Activated CD4-positive, CD25-positive, alpha-beta regulatory T cell treated with anti-CD3 and anti-CD28 coated beads, Interleukin-2, amount 50 U/mL, for 72 hours (primary cell): ENCODE measurements around the gene ALDOC.

Experiments
- DNase-seq: peaks from one replicate; pipeline ENCODE4 v3.0.0; 2021

ALDOC gene

GRCh38 chr17:28551421-28552175, 25.1 kb downstream of the ALDOC start:
- no peak for DNase-seq

- no peak for DNase-seq
Measured at GRCh38 chr17:28550858-28551257, 25.8 kb downstream of the ALDOC start.

GRCh38 chr17:28549236-28550132, 27.2 kb downstream of the ALDOC start:
- DNase-seq = peak; percentile 59

- DNase-seq = no peak
Measured at GRCh38 chr17:28548417-28549130, 28.1 kb downstream of the ALDOC start.

GRCh38 chr17:28547623-28548416, 28.9 kb downstream of the ALDOC start:
- DNase-seq = peak; percentile 76

GRCh38 chr17:28547096-28547622, 29.5 kb downstream of the ALDOC start:
- DNase-seq = no peak

- DNase-seq = no peak
Measured at GRCh38 chr17:28545787-28546415, 30.8 kb downstream of the ALDOC start.

- no peak for DNase-seq
Measured at GRCh38 chr17:28545141-28545503, 31.6 kb downstream of the ALDOC start.

- DNase-seq = no peak
Measured at GRCh38 chr17:28544402-28545140, 32.1 kb downstream of the ALDOC start.

GRCh38 chr17:28541439-28541838, 35.3 kb downstream of the ALDOC start:
- DNase-seq = no peak

- DNase-seq = no peak
Measured at GRCh38 chr17:28540231-28540630, 36.5 kb downstream of the ALDOC start.

GRCh38 chr17:28538296-28538895, 38.3 kb downstream of the ALDOC start:
- no peak for DNase-seq

- DNase-seq = no peak
Measured at GRCh38 chr17:28537219-28537610, 39.5 kb downstream of the ALDOC start.

GRCh38 chr17:28536532-28537218, 40.0 kb downstream of the ALDOC start:
- no peak for DNase-seq

- DNase-seq = no peak
Measured at GRCh38 chr17:28534740-28535375, 41.8 kb downstream of the ALDOC start.

GRCh38 chr17:28533091-28533807, 43.4 kb downstream of the ALDOC start:
- DNase-seq = no peak

- no peak for DNase-seq
Measured at GRCh38 chr17:28532050-28532960, 44.4 kb downstream of the ALDOC start.

- no peak for DNase-seq
Measured at GRCh38 chr17:28530926-28531325, 45.8 kb downstream of the ALDOC start.
